ENCODE results near the gene PSENEN.
"Not testable (repeated sequence)": the region's sequence is repeated elsewhere in the genome, so short reads cannot be mapped to it uniquely, and the experiment has no call there.

The PSENEN gene

DNA sequence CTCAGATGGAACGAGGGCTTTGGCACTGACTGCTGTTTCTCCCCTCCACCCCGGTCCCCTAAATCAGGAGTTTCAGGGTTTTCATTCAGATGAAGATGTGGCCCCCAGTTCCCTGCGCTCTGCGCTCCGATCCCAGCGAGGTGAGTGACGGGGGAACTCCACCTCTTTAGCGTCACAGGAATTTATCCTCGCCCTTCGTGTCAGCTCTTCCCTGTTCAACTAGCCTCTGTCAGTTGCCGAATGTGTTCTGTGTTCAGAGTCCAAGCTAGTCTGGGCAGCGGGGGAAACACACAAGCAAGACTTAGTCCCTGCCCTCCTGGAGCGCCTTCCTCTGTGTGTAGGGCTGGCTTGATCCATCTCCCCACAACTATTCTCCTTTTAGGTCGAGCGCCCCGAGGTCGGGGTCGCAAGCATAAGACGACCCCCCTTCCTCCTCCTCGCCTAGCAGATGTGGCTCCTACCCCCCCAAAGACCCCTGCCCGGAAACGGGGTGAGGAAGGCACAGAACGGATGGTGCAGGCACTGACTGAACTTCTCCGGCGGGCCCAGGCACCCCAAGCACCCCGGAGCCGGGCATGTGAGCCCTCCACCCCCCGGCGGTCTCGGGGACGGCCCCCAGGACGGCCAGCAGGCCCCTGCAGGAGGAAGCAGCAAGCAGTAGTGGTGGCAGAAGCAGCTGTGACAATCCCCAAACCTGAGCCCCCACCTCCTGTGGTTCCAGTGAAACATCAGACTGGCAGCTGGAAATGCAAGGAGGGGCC is 25.9 kb upstream of the PSENEN start:
- no peak for TF ChIP-seq CTCF (IDR thresholded peaks at IDR 0.05; ENCODE audit: low read depth, low read length, missing control alignments)
- DNase-seq (ENCODE audit: extremely low read depth, low read depth): no peak
- H3K4me3 ChIP-seq (replicated peaks; ENCODE audit: low read depth, low read length): peak overlapping the region; percentile 83

- no peak overlapping the region for H3K4me3 ChIP-seq (replicated peaks; ENCODE audit: low read depth, low read length)
- no peak for TF ChIP-seq CTCF (IDR thresholded peaks at IDR 0.05; ENCODE audit: low read depth, low read length, missing control alignments)
- no peak for DNase-seq (ENCODE audit: extremely low read depth, low read depth)
Observed at GRCh38 chr19:35720163-35720524, 25.3 kb upstream of the PSENEN start.

DNA sequence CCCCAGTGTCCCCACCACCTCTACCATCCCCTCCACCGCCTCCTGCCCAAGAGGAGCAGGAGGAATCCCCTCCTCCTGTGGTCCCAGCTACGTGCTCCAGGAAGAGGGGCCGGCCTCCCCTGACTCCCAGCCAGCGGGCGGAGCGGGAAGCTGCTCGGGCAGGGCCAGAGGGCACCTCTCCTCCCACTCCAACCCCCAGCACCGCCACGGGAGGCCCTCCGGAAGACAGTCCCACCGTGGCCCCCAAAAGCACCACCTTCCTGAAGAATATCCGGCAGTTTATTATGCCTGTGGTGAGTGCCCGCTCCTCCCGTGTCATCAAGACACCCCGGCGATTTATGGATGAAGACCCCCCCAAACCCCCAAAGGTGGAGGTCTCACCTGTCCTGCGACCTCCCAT is 24.8 kb upstream of the PSENEN start:
- TF ChIP-seq CTCF (IDR thresholded peaks at IDR 0.05; ENCODE audit: low read depth, low read length, missing control alignments): no peak
- no peak overlapping the region for H3K4me3 ChIP-seq (replicated peaks; ENCODE audit: low read depth, low read length)
- no peak for DNase-seq (ENCODE audit: extremely low read depth, low read depth)

- no peak for TF ChIP-seq CTCF (IDR thresholded peaks at IDR 0.05; ENCODE audit: low read depth, low read length, missing control alignments)
- H3K4me3 ChIP-seq (replicated peaks; ENCODE audit: low read depth, low read length): no peak overlapping the region
- DNase-seq (ENCODE audit: extremely low read depth, low read depth): no peak
Observed at GRCh38 chr19:35721374-35721773, 24.1 kb upstream of the PSENEN start.

DNA sequence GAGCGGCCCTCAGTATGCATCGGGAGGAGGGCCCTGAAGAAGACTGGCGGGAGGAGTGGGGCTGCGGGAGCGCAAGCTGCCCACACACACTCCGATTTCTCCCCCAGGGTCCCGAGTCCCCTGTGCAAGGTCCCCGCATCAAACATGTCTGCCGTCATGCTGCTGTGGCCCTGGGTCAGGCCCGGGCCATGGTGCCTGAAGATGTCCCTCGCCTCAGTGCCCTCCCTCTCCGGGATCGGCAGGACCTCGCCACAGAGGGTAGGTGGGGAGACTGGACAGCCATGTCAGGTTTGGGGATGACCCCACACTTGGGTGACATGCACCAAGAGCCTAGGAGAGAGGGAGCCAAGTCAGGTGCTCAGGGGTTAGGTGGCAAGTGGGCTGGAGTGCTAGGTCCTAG is 23.0 kb upstream of the PSENEN start:
- DNase-seq (ENCODE audit: extremely low read depth, low read depth): no peak
- no peak overlapping the region for H3K4me3 ChIP-seq (replicated peaks; ENCODE audit: low read depth, low read length)
- TF ChIP-seq CTCF (IDR thresholded peaks at IDR 0.05; ENCODE audit: low read depth, low read length, missing control alignments): no peak

GRCh38 chr19:35722897-35723296 is 22.6 kb upstream of the PSENEN start:
- no peak for TF ChIP-seq CTCF (IDR thresholded peaks at IDR 0.05; ENCODE audit: low read depth, low read length, missing control alignments)
- no peak overlapping the region for H3K4me3 ChIP-seq (replicated peaks; ENCODE audit: low read depth, low read length)

DNA sequence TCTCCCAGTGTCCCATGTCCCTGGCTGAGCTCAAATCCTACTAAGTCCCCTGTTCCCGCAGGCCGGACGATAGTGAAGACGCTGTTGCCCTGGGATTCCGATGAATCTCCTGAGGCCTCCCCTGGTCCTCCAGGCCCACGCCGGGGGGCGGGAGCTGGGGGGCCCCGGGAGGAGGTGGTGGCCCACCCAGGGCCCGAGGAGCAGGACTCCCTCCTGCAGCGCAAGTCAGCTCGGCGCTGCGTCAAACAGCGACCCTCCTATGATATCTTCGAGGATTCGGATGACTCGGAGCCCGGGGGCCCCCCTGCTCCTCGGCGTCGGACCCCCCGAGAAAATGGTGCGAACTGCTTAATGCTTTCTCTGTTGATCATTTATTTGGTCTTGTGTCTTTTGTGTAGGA is 21.8 kb upstream of the PSENEN start:
- no peak overlapping the region for H3K4me3 ChIP-seq (replicated peaks; ENCODE audit: low read depth, low read length)
- TF ChIP-seq CTCF (IDR thresholded peaks at IDR 0.05; ENCODE audit: low read depth, low read length, missing control alignments): no peak
- DNase-seq (ENCODE audit: extremely low read depth, low read depth): no peak

More at GRCh38 chr19:35722897-35723296, 22.6 kb upstream of the PSENEN start:
- DNase-seq (ENCODE audit: extremely low read depth, low read depth): no peak

DNA sequence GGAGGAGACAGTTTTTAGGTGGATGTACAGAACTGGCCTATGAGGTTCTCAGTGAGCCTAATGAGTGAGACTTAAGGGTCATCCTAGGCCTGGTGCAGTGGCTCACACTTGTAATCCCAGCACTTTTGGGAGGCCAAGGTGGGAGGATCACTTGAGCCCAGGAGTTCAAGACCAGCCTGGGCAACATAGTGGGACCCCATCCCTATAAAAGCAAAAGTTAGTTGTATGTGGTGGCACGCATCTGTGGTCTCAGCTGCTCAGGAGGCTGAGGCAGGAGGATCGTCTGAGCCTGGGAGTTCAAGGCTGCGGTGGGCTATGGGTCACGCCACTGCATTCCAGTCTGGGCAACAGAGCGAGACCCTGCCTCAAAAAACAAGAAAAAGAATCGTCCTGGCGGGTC is 21.3 kb upstream of the PSENEN start:
- H3K4me3 ChIP-seq (replicated peaks; ENCODE audit: low read depth, low read length): not testable (repeated sequence)

More for the DNA sequence above, 21.3 kb upstream of the PSENEN start:
- DNase-seq (ENCODE audit: extremely low read depth, low read depth): not testable (repeated sequence)

Data from HFF-Myc (cell line).